VCaP (cell line): ENCODE measurements around the gene NSMCE4A.

ENCODE experiments used
- H3K27ac ChIP-seq: fragments of 450-650 bp; 2 replicates; pipeline ENCODE4 v1.5.1; 2017
- TF ChIP-seq, protein P1 (sequence below): fragments of 450-650 bp; conservative IDR thresholded peaks from 2 replicates; pipeline ENCODE4 v1.5.1; 2017; ENCODE audit warnings: mild to moderate bottlenecking, moderate library complexity

NSMCE4A gene

DNA sequence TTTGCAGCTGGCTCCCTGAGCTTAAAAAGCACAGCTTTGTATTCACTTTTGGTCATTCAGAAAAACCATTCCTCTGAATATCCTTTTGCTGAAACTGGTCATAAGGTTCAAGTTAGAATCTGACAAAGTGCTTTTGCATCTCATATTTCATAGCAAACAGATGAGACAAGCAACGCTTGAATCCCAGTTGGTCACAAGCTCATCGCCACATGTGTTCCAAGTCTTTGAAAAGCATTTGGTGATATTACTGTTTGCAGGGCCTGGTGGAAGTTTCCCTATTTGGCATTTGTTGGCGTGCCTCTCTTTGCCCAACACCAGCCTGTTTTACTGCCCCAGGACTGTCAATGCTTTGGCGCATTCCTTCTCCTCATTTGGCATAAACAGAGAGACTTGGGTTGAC lies 24.3 kb upstream of the NSMCE4A start:
- H3K27ac ChIP-seq, result no peak overlapping the region
- TF ChIP-seq, protein P1, sequence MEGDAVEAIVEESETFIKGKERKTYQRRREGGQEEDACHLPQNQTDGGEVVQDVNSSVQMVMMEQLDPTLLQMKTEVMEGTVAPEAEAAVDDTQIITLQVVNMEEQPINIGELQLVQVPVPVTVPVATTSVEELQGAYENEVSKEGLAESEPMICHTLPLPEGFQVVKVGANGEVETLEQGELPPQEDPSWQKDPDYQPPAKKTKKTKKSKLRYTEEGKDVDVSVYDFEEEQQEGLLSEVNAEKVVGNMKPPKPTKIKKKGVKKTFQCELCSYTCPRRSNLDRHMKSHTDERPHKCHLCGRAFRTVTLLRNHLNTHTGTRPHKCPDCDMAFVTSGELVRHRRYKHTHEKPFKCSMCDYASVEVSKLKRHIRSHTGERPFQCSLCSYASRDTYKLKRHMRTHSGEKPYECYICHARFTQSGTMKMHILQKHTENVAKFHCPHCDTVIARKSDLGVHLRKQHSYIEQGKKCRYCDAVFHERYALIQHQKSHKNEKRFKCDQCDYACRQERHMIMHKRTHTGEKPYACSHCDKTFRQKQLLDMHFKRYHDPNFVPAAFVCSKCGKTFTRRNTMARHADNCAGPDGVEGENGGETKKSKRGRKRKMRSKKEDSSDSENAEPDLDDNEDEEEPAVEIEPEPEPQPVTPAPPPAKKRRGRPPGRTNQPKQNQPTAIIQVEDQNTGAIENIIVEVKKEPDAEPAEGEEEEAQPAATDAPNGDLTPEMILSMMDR, result no peak

DNA sequence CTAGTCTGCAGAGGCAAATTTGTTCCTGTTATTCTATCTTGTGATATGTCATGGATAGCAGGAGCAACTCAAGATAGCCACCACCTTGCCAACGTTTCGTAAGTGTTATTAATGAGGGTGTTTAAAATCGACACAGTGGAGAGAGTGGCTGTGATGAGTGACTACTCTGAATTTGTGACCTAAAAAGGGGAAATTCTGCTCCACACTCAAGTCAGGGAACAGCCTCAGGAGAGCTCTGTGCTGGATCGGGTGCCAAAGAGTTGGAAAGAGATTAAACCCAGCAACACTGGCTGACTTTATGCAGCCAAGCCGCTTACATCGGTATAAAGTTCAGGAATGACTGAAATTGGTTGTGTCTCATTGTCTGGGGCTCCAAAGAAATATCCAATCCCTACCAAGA lies 23.4 kb upstream of the NSMCE4A start:
- no peak overlapping the region for H3K27ac ChIP-seq
- TF ChIP-seq, protein P1, result no peak

DNA sequence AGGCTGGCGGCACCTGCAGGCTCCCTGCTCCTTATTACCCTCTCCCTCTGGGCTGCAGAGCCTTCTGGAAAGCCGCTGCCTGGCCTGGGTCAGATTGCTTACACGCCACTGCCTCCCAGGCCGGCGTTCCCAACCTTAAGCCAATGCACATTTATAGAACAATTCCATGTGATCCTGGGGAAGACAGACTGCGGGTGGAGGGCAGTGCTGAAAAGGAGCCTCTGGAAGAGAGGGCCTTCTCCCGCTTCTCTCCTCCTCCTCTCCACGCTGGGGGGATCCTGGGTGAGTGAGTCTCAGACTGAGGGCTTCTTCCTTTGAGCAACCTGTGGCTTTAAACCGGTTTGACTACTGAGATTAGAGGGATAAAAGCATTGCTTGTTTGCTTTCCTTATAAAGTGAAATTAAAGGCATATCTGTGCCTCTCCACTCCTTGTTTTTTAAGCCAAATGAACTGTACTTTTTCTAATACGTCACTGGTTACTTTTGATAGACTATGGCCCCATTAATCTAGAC lies 19.5 kb upstream of the NSMCE4A start:
- H3K27ac ChIP-seq, result peak overlapping the region; percentile 97
- TF ChIP-seq, protein P1, result peak; percentile 20; the same call in 1 of the 2 replicates

DNA sequence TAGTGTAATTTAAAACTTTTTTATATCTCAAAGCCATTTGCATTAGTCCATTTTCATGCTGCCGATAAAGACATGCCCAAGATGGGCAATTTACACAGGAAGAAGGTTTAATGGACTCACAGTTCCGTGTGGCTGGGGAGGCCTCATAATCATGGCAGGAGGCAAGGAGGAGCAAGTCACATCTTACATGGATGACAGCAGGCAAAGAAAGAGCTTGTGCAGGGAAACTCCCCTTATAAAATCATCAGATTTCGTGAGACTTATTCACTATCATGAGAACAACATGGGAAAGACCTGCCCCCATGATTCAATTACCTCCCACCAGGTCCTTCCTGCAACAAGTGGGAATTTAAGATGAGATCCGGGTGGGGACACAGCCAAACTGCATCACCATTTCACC lies 16.7 kb upstream of the NSMCE4A start:
- peak overlapping the region; percentile 97 for H3K27ac ChIP-seq

DNA sequence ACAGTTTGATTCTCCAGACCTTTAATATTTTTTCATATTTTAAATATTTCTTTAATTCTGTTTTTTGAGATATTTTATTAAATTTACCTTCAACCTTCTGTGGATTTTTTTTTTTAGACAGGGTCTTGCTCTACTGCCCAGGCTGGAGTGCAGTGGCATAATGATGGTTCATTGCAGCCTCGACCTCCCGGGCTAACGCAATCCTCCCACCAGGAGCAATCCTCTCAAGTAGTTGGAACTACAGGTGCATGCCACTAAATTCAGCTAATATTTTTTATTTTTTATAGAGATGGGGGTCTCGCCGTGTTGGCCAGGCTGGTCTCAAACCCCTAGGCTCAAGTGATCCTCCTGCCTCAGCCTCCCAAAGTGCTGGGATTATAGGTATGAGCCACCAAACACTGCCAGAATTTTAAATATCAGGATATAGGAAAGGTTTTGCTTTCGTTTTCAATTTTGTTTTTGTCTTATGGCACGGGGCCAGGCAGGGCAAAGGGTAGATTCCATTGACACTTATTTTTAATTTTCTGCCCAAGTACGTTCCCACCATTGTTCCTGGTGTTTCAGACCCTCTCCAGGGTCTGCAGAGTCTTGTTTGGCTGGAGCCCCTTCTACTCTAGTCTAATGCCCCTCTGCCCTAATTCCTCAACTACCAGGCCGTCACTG lies 15.1 kb upstream of the NSMCE4A start:
- no peak overlapping the region for H3K27ac ChIP-seq
- TF ChIP-seq, protein P1, result no peak

DNA sequence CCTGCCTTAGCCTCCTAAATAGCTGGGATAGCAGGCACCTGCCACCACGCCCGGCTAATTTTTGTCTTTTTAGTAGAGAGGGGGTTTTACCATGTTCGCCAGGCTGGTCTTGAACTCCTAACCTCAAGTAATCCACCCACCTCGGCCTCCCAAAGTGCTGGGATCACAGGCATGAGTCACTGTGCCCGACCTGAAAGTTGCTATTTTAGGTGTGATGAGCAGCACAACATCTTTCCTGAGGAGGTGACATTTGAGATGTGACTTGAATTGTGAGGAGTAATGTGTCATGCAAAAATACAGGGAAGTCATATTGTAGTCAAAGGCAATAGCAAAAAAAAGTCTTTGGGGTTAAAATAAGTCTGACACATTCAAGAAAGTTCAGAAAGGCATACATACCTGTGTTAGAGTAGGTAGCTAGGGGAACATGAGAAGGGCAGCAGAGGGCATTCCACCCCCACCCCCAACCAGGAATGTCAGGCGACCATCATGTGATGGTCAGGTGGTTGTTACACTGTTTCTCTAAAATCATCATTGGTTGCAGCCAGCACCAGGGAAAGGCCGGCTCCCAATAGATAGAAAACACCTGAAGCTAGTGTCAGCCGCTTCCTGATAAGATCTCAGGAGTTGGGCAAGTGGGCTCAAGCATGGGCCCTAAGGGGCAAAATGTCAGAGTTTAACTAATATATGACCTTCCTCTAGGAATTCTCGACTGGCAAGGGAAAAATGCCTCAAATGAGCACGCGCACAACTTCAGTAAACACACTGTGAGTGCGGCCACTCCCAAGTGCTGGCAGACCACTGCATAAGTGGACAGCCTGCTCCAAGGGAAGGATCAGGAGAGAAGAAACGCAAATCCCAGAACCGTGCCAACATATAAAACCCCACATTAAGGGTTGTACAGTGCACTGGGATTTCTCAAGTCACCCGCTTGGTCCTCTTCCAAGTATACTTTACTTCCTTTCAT lies 13.6 kb upstream of the NSMCE4A start, which contains the start of gene TACC2:
Gene TACC2, plus strand, starts transcription at position 803 of the 964 bp plus-strand sequence. CDS start 32,819 bp downstream, outside the sequence.
- H3K27ac ChIP-seq, result no peak within 1 kb of the TSS
- TF ChIP-seq, protein P1, result no peak

DNA sequence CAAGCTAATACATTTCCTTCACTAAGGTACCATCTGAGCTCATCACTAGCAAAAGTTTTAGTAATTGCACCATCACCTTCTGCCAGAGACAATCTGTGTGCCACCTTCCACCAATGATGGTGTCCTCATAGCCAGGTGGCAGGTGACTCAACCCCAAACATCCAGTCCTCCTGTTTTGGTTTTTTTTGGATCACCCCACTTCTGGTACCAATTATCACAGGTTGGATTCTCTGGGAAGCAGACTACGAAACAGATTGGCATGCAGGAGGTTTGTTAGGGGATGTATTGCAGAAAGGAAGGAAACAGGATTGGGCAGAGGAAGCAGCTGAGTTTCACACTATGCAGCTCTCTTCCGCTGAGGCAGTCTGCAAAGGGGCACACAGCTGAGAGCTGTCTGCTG lies 9.4 kb upstream of the NSMCE4A start:
- TF ChIP-seq, protein P1, result no peak
- no peak overlapping the region for H3K27ac ChIP-seq
